PC-9 (cell line): ENCODE measurements around the gene MAGEF1. TPM values are rescaled to one million over a fixed set of nuclear protein-coding genes. Genes with fewer than 3 reads are reported as not detected.

ENCODE experiments used
- BruUV-seq: library from RNA; stranded (reverse); fragments of 400-500 nt; replicated peaks from 2 replicates; lab custom pipeline; 2021; lab: Mats Ljungman, UMichigan
- CTCF ChIA-PET: fragments of 300-600 bp; sonication (Branson Sonifier 250); formaldehyde crosslinking; loops from one replicate; lab custom pipeline; 2022; ENCODE audit warnings: antibody characterized with exemption; lab: Charles Lee
- POLR2A ChIA-PET: fragments of 300-600 bp; sonication (Branson Sonifier 250); formaldehyde crosslinking; loops from one replicate; lab custom pipeline; 2022; ENCODE audit warnings: antibody characterized with exemption; ENCODE audit not compliant: unreplicated experiment; lab: Charles Lee
- DNase-seq, 2 experiments: peaks; one replicate each; pipeline versions ENCODE4 v3.0.0 to v3.0.0-alpha.2; 2015 to 2022; ENCODE audit warnings: mixed read lengths in 1 of 2
- H2AFZ ChIP-seq: fragments of 200-600 bp; sonication (generic); 2 replicates; pipeline ENCODE4 v1.8.1; 2017; ENCODE audit warnings: antibody characterized with exemption
- H3F3A ChIP-seq: fragments of 200-600 bp; sonication (generic); 2 replicates; pipeline ENCODE4 v1.8.1; 2017; ENCODE audit warnings: antibody characterized with exemption, mild to moderate bottlenecking, low read depth; ENCODE audit not compliant: insufficient read depth
- H3K27ac ChIP-seq: fragments of 200-600 bp; sonication (generic); 2 replicates; pipeline ENCODE4 v1.6.1; 2016; ENCODE audit warnings: mixed run types
- H3K27me3 ChIP-seq: fragments of 200-600 bp; sonication (generic); 2 replicates; pipeline ENCODE4 v1.6.1; 2016; ENCODE audit warnings: low read depth, mixed run types; ENCODE audit not compliant: insufficient read depth
- H3K36me3 ChIP-seq: fragments of 200-600 bp; sonication (generic); 2 replicates; pipeline ENCODE4 v1.6.1; 2016; ENCODE audit warnings: low read depth, mixed run types
- H3K4me1 ChIP-seq: fragments of 200-600 bp; sonication (generic); replicated peaks from 2 replicates; pipeline ENCODE4 v1.6.1; 2016; ENCODE audit warnings: mixed run types; ENCODE audit not compliant: insufficient read depth
- H3K4me2 ChIP-seq: fragments of 200-600 bp; sonication (generic); 2 replicates; pipeline ENCODE4 v1.6.1; 2017; ENCODE audit warnings: mixed run types
- H3K4me3 ChIP-seq: fragments of 200-600 bp; sonication (generic); 2 replicates; pipeline ENCODE4 v1.6.1; 2016; ENCODE audit warnings: mixed run types
- H3K79me2 ChIP-seq: fragments of 200-600 bp; sonication (generic); 2 replicates; pipeline ENCODE4 v1.6.1; 2017; ENCODE audit warnings: low read depth, mixed run types
- H3K9me2 ChIP-seq: fragments of 200-600 bp; sonication (generic); 2 replicates; pipeline ENCODE4 v1.8.1; 2017; ENCODE audit warnings: mild to moderate bottlenecking; ENCODE audit not compliant: insufficient read depth
- H3K9me3 ChIP-seq: fragments of 200-600 bp; sonication (generic); 2 replicates; pipeline ENCODE4 v1.8.1; 2016; ENCODE audit warnings: low read depth; ENCODE audit not compliant: insufficient read depth
- H4K20me1 ChIP-seq: fragments of 200-600 bp; sonication (generic); 2 replicates; pipeline ENCODE4 v1.8.1; 2017; ENCODE audit not compliant: insufficient read depth
- EZH2 ChIP-seq: fragments of 200-600 bp; sonication (generic); IDR thresholded peaks from 2 replicates; pipeline ENCODE4 v1.8.0; 2017; ENCODE audit warnings: antibody characterized with exemption, low read depth
- intact Hi-C: fragments of 100-400 bp; cut with micrococcal nuclease; formaldehyde crosslinking; loops from one replicate; pipeline ENCODE4 v1.10.0; 2022; ENCODE audit not compliant: unreplicated experiment
- total RNA-seq: library from RNA; stranded (reverse); gene quantifications from 2 replicates; pipeline ENCODE4 v1.2.3, GENCODE V29; 2021
- TF ChIP-seq, protein P1 (sequence below): fragments of 200-600 bp; sonication (generic); conservative IDR thresholded peaks from 2 replicates; pipeline ENCODE4 v1.6.1; 2017; ENCODE audit warnings: mixed run types, antibody characterized with exemption, mild to moderate bottlenecking, moderate library complexity

MAGEF1 gene
- total RNA-seq, 1 experiment from 2014 or later: 97.2 TPM

DNA sequence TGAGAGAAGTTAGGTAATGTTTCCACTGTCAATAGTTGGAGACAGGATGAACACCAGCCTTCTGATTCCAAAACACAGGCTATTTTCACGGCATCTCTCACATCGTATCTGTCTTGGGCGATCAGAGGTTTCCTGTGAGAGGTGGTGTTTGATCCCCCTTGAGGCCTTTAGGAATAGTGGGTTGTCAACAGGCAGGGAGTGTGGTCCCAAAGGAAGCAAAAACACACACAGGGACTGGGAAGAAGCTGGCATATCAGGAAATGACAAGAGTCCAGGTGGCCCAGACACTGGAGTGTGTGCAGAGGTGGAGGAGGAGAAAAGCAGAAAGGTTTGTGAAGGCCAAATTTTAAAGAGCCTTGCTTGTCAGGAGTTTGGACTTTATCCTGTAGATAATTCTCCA lies 6.6 kb upstream of the MAGEF1 start:
- Histone ChIP-seq H3K4me1 (peaks cover 13% of the 10 kb centered on the region), H3K27ac (no peak overlapping the region), H3K36me3 (no peaks in the 10 kb centered on the region), H3F3A (peaks cover 4% of the 10 kb centered on the region; the same call in 1 of the 2 replicates), H3K9me3 (no peaks in the 10 kb centered on the region), H3K4me2 (no peak overlapping the region), H3K27me3 (no peaks in the 10 kb centered on the region), H3K79me2 (no peaks in the 10 kb centered on the region), H3K9me2 (no peaks in the 10 kb centered on the region), H4K20me1 (no peaks in the 10 kb centered on the region), H3K4me3 (no peak overlapping the region), H2AFZ (no peak overlapping the region)
- DNase-seq: no peak
- intact Hi-C loops: no loop called here
- TF ChIP-seq, protein P1, sequence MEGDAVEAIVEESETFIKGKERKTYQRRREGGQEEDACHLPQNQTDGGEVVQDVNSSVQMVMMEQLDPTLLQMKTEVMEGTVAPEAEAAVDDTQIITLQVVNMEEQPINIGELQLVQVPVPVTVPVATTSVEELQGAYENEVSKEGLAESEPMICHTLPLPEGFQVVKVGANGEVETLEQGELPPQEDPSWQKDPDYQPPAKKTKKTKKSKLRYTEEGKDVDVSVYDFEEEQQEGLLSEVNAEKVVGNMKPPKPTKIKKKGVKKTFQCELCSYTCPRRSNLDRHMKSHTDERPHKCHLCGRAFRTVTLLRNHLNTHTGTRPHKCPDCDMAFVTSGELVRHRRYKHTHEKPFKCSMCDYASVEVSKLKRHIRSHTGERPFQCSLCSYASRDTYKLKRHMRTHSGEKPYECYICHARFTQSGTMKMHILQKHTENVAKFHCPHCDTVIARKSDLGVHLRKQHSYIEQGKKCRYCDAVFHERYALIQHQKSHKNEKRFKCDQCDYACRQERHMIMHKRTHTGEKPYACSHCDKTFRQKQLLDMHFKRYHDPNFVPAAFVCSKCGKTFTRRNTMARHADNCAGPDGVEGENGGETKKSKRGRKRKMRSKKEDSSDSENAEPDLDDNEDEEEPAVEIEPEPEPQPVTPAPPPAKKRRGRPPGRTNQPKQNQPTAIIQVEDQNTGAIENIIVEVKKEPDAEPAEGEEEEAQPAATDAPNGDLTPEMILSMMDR: no peak
- no peak for TF ChIP-seq EZH2
- BruUV-seq: no TSS peak
- ChIA-PET POLR2A (no interaction called here), CTCF (interaction anchor here (1.5 kb wide), 1 partner anchor 157 kb away, joined by 5 read pairs; the partner anchor contains the start of gene EPHB3)

DNA sequence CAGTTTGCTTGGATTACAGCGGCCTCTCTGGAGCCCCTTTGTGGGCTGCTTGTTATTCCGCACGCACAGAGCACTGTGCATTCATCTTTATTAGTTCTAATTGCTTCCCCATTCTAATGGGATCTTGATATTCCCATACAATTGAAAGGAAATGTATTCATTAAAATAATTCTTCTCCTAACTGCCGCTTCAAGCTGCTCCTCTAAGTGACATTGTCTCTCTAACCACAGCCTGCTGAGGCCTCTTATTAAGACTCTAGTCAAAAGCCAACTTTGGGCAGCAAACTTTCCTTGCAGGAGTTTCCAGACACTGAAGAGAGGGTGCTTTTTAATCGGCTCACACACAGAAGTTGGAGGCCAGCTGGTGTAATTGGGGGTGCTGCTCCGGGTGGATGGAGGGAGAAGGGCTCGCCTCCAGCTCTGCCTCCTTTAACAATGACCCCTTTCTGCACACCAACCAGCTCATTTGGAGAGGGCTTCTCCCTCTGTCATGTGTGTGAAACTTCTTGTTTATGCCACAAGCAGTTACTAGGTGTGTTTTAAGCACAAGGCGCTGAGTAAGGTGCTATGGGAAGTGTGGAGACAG lies 5.6 kb upstream of the MAGEF1 start:
- Histone ChIP-seq H3K27ac (no peak overlapping the region), H3K4me1 (peaks cover 13% of the 10 kb centered on the region), H3K36me3 (no peaks in the 10 kb centered on the region), H3K4me2 (0 out of 2 replicates have a peak overlapping the region, but pooled peaks have one; percentile 64), H3K79me2 (no peaks in the 10 kb centered on the region), H3K27me3 (no peaks in the 10 kb centered on the region), H4K20me1 (no peaks in the 10 kb centered on the region), H2AFZ (no peak overlapping the region), H3K4me3 (no peak overlapping the region), H3K9me3 (no peaks in the 10 kb centered on the region), H3F3A (peaks cover 5% of the 10 kb centered on the region), H3K9me2 (no peaks in the 10 kb centered on the region)
- no peak for DNase-seq
- intact Hi-C loops: no loop called here
- ChIA-PET CTCF (no interaction called here), POLR2A (interaction anchor here (0.6 kb wide), 1 partner anchor 150 kb away, joined by 3 read pairs; no protein-coding TSS in a partner anchor)
- no TSS peak for BruUV-seq
- no peak for TF ChIP-seq EZH2
- TF ChIP-seq, protein P1: no peak

DNA sequence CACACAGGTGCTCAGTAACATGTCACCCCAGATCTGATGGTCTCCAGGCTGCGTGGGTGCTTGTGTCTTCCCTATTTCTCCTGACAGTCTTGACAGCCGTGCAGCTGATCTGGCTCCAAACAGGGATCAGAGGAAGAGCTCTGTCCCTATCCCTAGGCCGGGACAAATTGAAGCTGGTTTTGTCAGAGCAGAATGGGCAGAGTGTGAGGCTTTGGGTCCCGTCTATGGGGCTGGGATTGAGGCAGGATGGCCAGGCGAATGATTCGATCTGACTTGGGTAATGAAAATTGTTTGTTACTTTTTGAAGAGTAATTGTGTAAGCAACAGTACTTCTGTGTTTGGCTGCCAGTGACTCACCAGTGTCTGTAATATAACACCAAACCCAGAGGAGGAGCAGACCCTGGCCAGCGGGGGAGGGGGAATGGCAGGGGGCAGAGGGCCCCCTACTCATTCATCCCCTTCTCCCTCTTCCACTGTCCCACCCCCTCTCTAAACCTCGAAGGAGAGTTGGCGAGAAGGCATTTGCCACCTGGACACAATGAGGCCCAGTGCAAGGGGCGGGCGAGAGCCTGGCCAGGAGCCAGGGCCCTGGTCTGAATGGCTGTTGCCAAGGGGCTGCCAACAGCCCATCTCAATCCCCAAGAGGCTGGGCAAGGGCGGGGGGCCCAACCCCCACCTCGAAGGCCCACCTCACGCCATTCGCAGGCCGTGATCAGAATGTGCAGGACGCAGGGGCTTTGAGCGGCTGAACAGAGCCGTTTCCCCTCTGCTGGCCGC lies 4.9 kb upstream of the MAGEF1 start:
- TF ChIP-seq EZH2: no peak
- TF ChIP-seq, protein P1: no peak
- peak overlapping the region; percentile 64 for H3K4me2 ChIP-seq
- intact Hi-C loops: no loop called here
- H3K4me1 ChIP-seq: peaks cover 13% of the 10 kb centered on the region
- H3K9me2 ChIP-seq: no peaks in the 10 kb centered on the region
- no peak overlapping the region for H3K4me3 ChIP-seq
- no peaks in the 10 kb centered on the region for H3K36me3 ChIP-seq
- no peak overlapping the region for H3K27ac ChIP-seq
- peak overlapping the region; percentile 52; the same call in 1 of the 2 replicates for H2AFZ ChIP-seq
- ChIA-PET CTCF (no interaction called here), POLR2A (no interaction called here)
- no peaks in the 10 kb centered on the region for H3K79me2 ChIP-seq
- H3K9me3 ChIP-seq: no peaks in the 10 kb centered on the region
- H4K20me1 ChIP-seq: no peaks in the 10 kb centered on the region
- no TSS peak for BruUV-seq
- DNase-seq: peak; percentile 31 to 65
- H3F3A ChIP-seq: peaks cover 11% of the 10 kb centered on the region
- no peaks in the 10 kb centered on the region for H3K27me3 ChIP-seq
